ENCODE measurements around the gene FLACC1. TPM values are rescaled to one million over a fixed set of nuclear protein-coding genes. Genes with fewer than 3 reads are reported as not detected.

FLACC1 gene
- polyA plus RNA-seq, 3 donors = 0.16 to 0.91 TPM; not detected in 1

DNA sequence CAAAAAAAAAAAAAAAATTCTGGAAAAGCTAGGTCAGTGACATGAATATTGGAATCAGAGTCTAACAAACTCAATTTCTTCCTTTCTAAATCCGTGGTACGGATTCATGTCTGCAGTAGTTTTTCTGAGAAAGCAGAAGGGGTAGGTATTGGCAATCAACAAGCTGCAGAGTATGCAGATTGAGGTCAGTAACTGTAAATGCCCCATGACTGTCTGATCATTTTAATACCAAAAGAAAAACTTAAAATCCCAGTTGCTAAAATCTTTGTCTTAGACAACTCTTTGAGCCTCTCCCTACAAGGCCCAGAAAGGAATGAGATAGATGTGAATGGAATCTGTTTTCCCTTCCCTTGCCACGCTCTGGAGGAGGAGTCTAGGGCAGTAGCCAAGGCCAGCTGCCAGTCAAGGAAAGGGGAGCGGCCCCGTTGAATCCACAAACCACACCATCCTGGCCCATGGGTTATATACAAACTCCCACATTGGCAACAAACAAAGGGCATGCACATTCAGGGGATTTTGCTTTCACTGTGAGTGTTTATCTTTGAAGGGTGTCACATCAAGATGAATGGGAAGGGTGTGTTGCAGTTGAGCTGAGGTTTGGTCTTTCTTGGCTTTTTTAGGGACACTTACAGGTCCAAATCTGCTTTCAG, 102.9 kb downstream of the FLACC1 start:
- Histone ChIP-seq H3K4me2 (replicated peaks; ENCODE audit: extremely low read depth, low read length, poor library complexity, severe bottlenecking) (peak overlapping the region; percentile 5), H3K4me1 (ENCODE audit: control insufficient read depth in 1 of 2, insufficient read depth in 2 of 2, low read length in 2 of 2) (peaks cover 41 to 57% of the 10 kb centered on the region in 2 donors), H4K20me1 (ENCODE audit: insufficient read depth, low read length) (no peaks in the 10 kb centered on the region), H2AFZ (ENCODE audit: insufficient read depth, low read depth, low read length, poor library complexity, severe bottlenecking) (peak overlapping the region; percentile 48), H3K36me3 (replicated peaks in 1 of 2; ENCODE audit: control insufficient read depth in 1 of 2, insufficient read depth in 2 of 2, low read length in 2 of 2) (no peaks in the 10 kb centered on the region), H3K79me2 (ENCODE audit: insufficient read depth, low read length) (peaks cover 33% of the 10 kb centered on the region), H3K9ac (ENCODE audit: insufficient read depth, low read length, poor library complexity, severe bottlenecking) (no peak overlapping the region), H3K27ac (ENCODE audit: low read depth in 1 of 2, low read length in 2 of 2) (peak overlapping the region in 1 of 2 donors; percentile 63), H3K9me3 (replicated peaks in 1 of 2; ENCODE audit: control insufficient read depth in 1 of 2, insufficient read depth in 1 of 2, low read length in 2 of 2) (no peaks in the 10 kb centered on the region), H3K4me3 (replicated peaks in 1 of 3; ENCODE audit: low read depth in 2 of 3, low read length in 3 of 3) (no peak overlapping the region), H3K27me3 (ENCODE audit: control insufficient read depth in 2 of 2, insufficient read depth in 2 of 2, low read length in 2 of 2) (no peaks in the 10 kb centered on the region)
- no peak overlapping the region for H3K4me3 Mint-ChIP-seq
- H3K27ac Mint-ChIP-seq = peak overlapping the region in 4 of 7 donors; percentile 54 to 79 (median 68)
- H3K36me3 Mint-ChIP-seq = peaks cover 6 to 8% of the 10 kb centered on the region in 2 donors
- TF ChIP-seq, protein P1, sequence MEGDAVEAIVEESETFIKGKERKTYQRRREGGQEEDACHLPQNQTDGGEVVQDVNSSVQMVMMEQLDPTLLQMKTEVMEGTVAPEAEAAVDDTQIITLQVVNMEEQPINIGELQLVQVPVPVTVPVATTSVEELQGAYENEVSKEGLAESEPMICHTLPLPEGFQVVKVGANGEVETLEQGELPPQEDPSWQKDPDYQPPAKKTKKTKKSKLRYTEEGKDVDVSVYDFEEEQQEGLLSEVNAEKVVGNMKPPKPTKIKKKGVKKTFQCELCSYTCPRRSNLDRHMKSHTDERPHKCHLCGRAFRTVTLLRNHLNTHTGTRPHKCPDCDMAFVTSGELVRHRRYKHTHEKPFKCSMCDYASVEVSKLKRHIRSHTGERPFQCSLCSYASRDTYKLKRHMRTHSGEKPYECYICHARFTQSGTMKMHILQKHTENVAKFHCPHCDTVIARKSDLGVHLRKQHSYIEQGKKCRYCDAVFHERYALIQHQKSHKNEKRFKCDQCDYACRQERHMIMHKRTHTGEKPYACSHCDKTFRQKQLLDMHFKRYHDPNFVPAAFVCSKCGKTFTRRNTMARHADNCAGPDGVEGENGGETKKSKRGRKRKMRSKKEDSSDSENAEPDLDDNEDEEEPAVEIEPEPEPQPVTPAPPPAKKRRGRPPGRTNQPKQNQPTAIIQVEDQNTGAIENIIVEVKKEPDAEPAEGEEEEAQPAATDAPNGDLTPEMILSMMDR (IDR thresholded peaks at IDR 0.05) = no peak
- intact Hi-C loops (cut with micrococcal nuclease) = no loop called here
- DNase-seq = no peak
- no CpG with 5 or more reads among the region's 5 CpGs for WGBS (ENCODE audit: insufficient coverage)
- peaks cover 41% of the 10 kb centered on the region for H3K4me1 Mint-ChIP-seq
- H3K27me3 Mint-ChIP-seq (ENCODE audit: low read depth in 3 of 3) = peaks cover 0 to 2% (median 0%) of the 10 kb centered on the region in 3 donors
- no peaks in the 10 kb centered on the region for H3K9me3 Mint-ChIP-seq

DNA sequence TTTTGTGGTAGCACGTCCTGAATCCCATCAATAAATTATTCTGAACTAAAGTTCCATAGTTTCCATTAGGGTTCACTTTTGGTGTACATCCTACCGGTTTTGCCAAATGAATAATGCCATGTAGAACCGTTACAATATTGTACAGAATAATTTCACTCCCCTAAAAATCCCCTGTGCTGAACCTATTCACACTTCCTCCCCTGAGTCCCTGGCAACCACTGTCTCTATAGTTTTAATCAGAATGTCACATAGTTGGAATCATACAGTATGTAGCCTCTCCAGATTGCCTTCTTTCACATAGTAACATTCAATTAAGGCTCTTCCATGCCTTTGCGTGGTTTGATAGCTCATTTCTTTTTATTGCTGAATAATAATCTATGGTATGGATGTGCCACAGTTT, 106.4 kb downstream of the FLACC1 start:
- peaks cover 15% of the 10 kb centered on the region for H3K79me2 ChIP-seq (ENCODE audit: insufficient read depth, low read length)
- Mint-ChIP-seq H3K27ac (peak overlapping the region in 1 of 7 donors; percentile 80), H3K9me3 (no peaks in the 10 kb centered on the region), H3K36me3 (peaks cover 6 to 8% of the 10 kb centered on the region in 2 donors), H3K4me3 (no peak overlapping the region), H3K27me3 (ENCODE audit: low read depth in 3 of 3) (peaks cover 0 to 4% (median 0%) of the 10 kb centered on the region in 3 donors), H3K4me1 (peaks cover 40% of the 10 kb centered on the region)
- intact Hi-C loops (cut with micrococcal nuclease) = no loop called here
- no peak for DNase-seq
- no peak overlapping the region for H3K4me2 ChIP-seq (replicated peaks; ENCODE audit: extremely low read depth, low read length, poor library complexity, severe bottlenecking)
- 84% methylated on average over 2 of the region's 4 CpGs for WGBS (ENCODE audit: insufficient coverage)
- no peaks in the 10 kb centered on the region for H4K20me1 ChIP-seq (ENCODE audit: insufficient read depth, low read length)
- H3K9ac ChIP-seq (ENCODE audit: insufficient read depth, low read length, poor library complexity, severe bottlenecking) = no peak overlapping the region
- H3K36me3 ChIP-seq (replicated peaks in 1 of 2; ENCODE audit: control insufficient read depth in 1 of 2, insufficient read depth in 2 of 2, low read length in 2 of 2) = no peaks in the 10 kb centered on the region
- no peaks in the 10 kb centered on the region for H3K9me3 ChIP-seq (replicated peaks in 1 of 2; ENCODE audit: control insufficient read depth in 1 of 2, insufficient read depth in 1 of 2, low read length in 2 of 2)
- no peak overlapping the region for H3K27ac ChIP-seq (ENCODE audit: low read depth in 1 of 2, low read length in 2 of 2)
- H2AFZ ChIP-seq (ENCODE audit: insufficient read depth, low read depth, low read length, poor library complexity, severe bottlenecking) = no peak overlapping the region
- H3K4me3 ChIP-seq (replicated peaks in 1 of 3; ENCODE audit: low read depth in 2 of 3, low read length in 3 of 3) = no peak overlapping the region
- peaks cover 37 to 42% of the 10 kb centered on the region in 2 donors for H3K4me1 ChIP-seq (ENCODE audit: control insufficient read depth in 1 of 2, insufficient read depth in 2 of 2, low read length in 2 of 2)
- TF ChIP-seq, protein P1 (IDR thresholded peaks at IDR 0.05) = no peak
- H3K27me3 ChIP-seq (ENCODE audit: control insufficient read depth in 2 of 2, insufficient read depth in 2 of 2, low read length in 2 of 2) = no peaks in the 10 kb centered on the region
